ENCODE data around the gene TOMM20.
"Not testable (repeated sequence)": the region's sequence is repeated elsewhere in the genome, so short reads cannot be mapped to it uniquely, and the experiment has no call there.

The TOMM20 gene

DNA sequence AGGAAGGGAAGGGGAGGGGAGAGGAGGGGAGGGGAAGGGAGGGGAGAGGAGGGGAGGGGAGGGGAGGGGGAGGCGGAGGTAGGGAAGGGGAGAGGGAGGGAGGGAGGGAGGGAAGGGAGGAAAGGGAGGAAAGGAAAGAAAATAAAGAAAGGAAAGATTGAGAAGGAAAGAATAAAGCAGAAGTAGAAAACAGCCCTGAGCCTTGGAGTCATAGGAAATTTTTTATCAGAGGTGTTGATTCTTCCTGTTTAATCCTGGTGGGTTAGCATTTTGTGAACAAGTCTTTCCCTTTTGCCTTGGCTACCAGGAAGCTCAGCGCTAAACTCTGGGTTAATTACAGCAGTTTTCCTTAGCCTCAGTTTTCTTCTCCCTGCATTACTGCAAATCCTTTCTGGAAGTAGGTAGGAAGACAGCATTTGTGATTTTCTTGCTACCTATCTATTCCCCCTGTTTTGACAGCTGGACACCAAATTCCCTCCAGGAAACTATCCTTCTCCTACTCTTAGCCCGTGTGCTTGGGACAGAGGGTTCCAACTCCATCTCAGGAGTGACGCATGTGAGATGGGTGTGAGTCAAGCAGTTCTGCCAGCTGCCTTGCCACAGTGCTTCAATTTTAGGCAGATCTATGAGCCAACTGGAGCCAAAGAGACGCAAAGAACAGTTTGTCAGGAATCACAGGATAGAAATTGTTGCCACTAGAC is 26.9 kb downstream of the TOMM20 start:
- DNase-seq = no peak

DNA sequence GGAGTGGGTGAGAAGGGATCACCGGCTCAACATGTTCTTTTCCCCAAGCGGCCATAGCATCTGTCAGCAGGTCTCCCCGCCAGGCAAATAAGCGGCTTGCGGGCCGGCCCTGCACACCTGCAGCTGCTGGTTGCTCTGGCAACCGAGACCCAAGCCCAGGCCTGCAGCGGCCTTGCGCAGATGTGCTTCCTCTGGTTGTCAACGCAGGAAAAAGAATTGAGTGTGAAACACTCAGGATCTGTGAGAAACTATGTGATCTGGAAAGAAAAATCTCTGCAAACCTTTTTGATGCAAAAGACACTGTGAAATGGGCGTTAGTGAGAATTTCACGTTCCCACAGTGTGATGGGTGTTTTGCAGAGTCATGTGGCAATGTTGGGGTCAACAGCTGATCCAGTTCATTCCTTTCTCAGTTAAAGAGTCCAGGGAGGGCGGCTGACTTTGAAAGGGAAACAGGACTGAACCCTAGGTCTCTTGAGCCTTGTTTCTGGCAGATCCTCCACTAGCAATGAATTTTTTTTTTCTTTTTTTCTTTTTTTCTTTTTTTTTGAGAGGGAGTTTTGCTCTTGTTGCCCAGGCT is 28.4 kb downstream of the TOMM20 start:
- DNase-seq = no peak

DNA sequence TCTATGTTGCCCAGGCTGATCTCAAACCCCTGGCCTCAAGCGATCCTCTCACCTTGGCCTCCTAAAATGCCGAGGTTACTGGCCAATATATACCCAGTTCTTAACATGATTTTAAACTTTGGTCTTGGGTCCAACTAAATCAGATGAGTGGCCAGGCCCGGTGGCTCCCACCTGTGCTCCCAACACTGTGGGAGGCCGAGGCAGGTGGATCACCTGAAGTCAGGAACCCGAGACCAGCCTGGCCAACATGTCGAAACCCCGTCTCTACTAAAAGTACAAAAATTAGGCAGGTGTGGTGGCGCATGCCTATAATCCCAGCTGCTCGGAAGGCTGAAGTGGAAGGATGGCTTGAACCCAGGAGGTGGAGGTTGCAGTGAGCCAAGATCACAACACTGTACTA is 29.6 kb downstream of the TOMM20 start:
- DNase-seq = no peak

DNA sequence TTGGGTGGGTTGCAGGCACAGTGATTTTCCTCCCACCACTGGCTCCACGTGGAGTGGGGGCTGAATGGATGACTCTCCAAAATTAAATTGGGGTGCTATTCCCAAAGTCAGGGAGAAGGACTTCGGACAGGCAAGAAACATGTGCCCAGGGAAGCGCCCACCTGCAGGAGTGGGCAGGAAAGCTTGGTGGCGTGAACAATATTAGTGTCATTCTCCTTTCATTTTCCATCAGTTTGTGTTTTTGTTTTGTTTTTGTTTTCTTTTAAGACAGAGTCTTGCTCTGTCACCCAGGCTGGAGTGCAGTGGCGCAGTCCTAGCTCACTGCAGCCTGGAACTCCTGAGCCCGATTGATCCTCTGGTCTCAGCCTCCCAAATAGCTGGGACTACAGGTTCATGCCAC is 30.1 kb downstream of the TOMM20 start:
- no peak for DNase-seq

DNA sequence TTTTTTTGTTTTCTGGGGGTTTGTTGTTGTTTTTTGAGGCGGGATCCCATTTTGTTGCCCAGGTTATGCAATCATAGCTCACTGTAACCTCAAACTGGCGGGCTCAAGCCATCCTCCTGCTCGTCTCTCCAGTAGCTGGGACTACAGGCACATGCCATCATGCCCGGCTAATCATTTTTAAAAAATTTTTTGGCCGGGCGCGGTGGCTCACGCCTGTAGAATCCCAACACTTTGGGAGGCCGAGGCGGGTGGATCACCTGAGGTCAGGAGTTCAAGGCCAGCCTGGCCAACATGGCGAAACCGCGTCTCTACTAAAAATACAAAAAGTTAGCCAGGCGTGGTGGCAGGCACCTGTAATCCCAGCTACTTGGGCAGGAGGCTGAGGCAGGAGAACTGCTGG is 31.1 kb downstream of the TOMM20 start:
- DNase-seq = not testable (repeated sequence)

DNA sequence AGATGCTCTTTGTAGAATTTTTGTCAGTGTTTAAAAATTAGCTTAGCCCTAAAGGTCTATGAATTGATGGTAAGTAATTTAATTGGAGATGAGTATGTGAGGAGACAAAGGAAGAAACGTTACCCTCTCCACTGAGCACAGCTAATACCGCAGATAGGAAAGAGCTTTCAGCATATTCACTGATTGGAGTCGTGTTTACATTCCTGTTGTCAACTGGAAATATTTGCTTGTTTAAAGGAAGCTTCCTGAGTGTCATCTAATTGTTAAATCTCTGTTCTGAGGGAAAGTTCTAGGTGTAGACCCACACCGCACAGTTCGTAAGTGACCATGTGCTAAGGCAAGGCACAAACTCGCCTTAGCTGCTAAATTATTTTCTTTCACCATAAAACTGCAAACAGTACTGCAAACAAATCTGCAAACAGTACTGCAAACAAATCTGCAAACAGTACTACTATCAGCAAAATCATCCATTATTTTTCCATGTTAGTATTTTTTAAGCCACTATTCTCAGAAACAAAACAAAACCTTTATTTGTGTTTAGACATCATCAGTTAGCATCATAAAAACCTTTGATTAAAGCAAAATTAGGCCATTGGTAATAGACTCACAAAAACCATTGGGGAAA is 32.6 kb downstream of the TOMM20 start:
- DNase-seq = no peak

DNA sequence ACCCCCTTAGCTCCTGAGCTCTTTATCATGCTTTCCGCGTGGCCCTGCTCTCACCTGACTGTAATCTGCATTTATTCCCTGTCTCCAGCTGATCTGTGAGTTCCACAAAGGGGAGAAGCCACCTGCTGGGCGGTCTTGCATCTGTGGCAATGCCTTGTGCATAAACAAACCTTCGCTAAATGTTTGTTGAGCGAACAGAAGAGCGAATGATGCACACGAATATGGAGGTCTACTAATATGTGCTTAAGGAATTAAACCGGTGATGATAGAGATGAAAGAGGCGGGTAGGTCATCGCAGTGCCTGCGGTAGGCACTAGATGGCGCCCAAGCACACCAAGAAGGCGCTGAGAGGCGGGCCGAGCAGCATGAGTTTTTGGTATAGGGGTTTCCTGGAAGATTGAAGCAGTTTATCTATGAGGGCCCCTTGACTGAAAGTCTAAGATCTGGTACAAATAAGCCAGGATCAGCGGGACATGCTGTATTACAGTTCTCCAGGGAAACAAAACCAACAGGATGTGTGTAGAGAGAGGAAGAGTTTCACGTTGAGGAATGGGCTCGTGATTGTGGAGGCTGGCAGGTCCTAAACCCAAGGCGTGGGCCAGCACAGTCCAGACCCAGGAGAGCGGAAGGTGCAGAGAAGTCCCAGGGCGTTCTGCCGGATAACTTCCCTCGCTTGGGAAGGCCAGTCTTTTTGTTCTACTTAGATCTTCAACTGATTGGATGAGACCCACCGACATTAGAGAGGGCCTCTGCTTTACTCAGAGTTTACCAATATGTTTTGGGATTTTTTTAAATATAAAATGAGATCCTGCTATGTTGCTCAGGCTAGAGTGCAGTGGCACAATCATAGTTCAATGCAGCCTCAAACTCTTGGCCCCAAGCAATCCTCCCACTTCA is 34.7 kb downstream of the TOMM20 start:
- DNase-seq = peak; percentile 50 to 80 (median 72)

DNA sequence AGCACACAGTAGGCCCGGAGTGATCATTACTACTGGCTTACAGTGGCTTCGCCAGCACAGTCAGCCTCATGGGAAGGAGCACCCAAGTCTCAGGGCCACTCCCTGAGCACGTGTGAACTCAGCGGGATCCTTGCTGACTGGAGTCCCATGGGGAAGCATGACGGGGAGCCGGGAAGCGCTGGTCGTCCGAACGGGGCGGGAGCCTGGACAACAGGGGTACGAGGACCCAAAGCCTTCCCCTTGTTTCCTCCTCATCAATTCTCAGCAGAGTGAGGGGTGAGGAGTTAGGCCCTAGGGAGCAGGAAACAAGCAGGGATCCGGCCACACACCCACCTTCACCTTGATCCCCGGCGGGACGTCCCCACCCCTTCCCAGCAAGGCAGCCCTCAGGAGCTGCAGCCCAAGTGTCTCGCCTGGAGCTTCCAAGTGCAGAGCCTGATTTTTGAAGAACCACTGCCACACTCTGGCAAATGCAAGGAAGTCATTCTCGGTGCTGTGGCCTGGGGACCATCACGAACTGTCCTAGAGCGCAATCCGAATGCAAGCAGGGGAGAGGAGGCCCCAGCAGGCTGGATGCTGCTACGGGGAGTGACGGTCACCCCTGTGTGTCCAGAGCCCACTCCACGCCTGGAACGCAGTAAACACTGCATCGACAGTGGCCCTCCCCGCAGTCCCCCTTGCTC is 35.5 kb downstream of the TOMM20 start:
- peak in 1 of 5 experiments; percentile 26 for DNase-seq

DNA sequence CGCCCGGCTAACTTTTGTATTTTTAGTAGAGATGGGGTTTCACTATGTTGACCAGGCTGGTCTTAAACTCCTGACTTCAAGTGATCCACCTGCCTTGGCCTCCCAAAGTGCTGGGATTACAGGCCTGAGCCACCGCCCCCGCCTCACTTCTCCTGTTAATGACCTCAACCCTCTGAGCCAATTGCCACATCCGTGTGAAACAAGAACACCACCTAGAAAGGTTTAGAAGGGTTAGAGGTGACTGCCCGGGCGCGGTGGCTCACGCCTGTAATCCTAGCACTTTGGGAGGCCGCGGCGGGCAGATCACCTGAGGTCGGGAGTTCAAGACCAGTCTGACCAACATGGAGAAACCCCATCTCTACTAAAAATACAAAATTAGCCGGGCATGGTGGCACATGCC is 36.2 kb downstream of the TOMM20 start:
- DNase-seq = not testable (repeated sequence)

DNA sequence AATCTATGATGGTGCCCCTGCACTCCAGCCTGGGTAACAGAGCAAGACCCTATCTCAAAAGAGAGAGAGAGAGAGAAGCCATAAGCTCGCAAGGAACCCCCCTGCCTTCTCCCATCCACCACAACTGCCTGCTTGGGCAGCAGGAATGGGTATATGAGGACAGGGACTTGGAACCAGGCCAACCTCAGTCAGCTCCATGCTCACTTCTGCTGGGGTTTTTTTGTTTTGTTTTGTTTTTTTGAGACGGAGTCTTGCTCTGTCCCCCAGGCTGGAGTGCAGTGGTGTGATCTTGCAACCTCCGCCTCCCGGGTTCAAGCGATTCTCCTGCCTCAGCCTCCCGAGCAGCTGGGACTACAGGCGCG is 36.6 kb downstream of the TOMM20 start:
- DNase-seq = not testable (repeated sequence)

DNA sequence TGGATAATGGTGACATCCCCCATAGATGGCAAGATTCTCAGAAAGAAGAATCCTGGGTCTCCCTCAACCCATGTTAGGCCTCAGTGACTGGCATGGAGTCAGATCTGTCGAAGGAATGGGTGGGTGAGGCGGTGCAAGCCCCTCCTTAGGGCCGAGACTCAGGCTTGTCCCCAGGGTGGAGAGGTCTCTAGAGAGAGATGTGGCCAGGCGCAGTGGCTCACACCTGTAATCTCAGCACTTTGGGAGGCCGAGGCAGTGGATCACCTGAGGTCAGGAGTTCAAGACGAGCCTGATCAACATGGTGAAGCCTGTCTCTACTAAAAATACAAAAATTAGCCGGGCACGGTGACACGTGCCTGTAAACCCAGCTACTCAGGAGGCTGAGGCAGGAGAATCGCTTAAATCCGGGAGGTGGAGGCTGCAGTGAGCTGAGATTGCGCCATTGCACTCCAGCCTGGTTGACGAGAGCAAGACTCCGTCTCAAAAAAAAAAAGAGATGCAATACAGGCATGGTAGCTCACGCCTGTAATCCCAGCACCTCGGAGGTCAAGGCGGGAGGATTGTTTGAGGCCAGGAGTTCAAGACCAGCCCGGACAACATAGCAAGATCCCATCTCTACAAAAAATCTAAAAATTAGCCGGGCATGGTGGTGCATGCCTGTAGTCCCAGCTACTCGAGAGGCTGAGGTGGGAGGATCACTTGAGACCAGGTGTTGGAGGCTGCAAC is 37.2 kb downstream of the TOMM20 start:
- not testable (repeated sequence) for DNase-seq

DNA sequence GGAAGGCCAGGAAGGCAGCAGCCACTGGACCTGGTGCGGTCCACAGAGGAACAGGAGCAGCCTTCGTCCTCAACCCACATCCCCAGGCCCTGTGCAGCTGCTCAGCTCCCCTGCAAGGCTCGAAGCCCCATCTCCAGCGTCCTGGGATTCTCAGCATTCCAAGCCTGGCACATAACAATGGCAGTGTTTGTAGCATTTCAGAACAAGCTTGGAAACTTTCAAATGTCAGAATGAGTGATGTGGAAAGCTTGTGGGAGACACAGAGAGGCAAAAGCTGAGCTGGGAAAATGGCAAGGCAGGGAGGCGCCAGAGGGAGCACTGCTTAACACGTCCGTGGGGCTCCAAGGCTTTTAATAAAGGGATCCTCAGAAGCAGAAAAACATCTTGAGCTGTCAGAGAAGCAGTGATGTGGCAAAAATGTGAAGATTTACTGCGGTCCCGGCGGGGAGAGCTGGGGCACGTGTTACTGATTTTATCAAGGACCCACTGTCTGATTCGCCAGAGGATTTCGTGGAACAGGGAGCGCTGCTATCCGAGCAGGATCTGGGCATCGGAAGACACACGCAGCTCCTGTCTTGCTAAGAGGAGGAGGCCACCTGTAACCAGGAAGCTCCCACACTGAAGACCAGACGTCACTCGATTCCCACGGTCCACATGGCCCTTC is 38.1 kb downstream of the TOMM20 start:
- DNase-seq = no peak

DNA sequence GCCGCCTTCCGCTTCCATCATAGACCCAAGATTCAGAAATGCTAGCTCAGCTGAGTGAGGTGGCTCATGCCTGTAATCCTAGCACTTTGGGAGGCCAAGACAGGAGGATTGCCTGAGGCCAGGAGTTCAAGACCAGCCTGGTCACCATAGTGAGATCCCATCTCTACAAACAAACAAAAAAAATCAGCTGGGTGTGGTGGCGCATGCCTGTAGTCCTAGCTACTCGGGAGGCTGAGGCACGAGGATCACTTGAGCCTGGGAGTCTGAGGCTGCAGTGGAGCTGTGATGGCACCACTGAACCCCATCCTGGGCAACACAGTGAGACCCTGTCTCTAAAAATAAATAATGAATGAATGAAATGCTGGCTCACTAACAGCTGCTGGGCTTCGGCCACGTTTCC is 39.7 kb downstream of the TOMM20 start:
- no peak for DNase-seq

DNA sequence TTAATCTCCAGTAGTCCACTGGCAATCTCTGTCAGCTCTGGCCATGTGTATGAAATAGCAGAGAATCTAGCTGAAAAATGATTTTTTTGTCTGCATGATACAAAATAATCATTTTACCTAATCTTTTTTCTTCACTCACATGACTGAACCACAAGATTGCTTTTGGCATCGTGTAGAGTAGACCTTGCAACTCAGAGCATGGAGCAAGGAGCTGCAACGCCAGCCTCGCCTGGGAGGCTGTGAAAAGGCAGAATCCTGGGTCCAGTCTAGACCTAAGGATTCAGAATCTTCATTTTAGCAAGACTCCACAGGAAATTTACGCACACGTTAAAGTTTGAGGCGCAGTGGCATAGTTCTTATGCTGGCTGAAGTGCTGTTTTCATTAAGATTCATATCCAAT is 40.2 kb downstream of the TOMM20 start:
- DNase-seq = peak in 1 of 5 experiments; percentile 41

DNA sequence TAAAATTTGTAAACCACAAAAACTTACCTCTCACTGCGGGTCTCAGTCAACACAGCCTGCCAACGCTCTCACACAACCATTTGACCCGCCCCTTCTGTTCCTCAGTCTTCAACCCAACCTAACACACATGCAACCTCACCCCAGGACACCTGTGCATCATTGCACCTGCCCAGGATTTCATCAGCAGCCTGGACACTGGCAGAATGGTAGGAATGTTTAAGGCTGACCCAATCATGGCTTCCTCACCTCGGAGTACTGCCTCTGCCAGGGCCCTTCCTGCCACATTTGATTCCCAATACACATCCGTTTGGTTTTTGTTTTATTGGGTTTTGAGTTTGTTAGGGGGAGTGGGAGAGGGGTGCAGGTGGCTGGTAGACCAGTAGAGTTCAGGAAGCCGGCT is 40.7 kb downstream of the TOMM20 start:
- no peak for DNase-seq

DNA sequence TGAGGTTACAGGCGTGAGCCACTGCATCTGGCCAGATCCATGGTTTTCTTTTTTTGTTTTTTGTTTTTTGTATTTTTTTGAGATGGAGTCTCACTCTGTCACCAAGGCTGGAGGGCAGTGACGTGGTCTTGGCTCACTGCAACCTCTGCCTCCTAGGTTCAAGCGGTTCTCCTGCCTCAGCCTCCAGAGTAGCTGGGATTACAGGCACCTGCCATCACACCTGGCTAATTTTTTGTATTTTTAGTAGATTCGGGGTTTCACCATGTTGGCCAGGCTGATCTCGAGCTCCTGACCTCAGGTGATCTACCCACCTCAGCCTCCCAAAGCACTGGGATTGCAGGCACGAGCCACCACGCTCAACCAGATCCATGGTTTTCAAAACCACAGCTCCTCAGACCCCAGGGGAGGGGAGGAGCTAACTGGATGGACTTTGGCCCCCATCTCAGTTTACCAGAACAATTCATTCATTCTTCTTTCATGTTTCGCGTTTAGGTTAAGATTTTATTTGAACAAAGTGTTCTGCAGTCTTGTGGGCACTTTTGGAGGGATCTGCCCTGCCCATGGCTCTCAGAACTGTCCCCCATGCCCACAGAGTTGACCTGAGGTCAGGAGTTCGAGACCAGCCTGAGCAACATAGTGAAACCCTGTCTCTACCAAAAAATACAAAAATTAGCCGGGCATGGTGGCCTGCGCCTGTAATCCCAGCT is 43.1 kb downstream of the TOMM20 start:
- DNase-seq = not testable (repeated sequence)

DNA sequence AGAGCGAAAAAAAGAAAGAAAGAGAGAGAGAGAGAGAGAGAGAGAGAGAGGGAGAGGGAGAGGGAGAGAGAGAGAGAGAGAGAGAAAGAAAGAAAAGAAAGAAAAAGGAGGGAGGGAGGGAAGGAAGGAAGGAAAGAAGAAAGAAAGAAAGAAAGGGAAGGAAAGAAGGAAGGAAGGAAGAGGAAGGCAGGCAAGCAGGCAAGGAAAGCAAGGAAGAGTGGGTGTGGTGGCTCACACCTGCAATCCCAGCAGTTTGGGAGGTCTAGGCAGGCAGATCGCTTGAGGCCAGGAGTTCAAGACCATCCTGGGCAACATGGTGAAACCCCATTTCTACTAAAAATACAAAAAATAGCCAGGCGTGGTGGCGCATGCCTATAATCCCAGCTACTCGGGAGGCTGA is 47.8 kb downstream of the TOMM20 start:
- DNase-seq = not testable (repeated sequence)

DNA sequence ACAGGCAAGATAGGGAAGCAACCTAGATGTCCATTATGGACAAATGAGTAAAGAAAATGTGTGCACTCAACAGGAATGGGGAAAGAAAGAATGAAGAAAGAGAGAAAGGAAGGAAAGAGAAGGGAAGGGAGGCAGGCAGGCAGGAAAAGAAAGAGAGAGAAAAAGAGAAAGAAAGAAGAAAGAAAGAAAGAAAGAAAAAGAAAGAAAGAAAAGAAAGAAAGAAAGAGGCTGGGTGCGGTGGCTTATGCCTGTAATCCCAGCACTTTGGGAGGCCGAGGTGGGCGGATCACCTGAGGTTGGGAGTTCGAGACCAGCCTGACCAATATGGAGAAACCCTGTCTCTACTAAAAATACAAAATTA is 48.4 kb downstream of the TOMM20 start:
- DNase-seq = not testable (repeated sequence)

DNA sequence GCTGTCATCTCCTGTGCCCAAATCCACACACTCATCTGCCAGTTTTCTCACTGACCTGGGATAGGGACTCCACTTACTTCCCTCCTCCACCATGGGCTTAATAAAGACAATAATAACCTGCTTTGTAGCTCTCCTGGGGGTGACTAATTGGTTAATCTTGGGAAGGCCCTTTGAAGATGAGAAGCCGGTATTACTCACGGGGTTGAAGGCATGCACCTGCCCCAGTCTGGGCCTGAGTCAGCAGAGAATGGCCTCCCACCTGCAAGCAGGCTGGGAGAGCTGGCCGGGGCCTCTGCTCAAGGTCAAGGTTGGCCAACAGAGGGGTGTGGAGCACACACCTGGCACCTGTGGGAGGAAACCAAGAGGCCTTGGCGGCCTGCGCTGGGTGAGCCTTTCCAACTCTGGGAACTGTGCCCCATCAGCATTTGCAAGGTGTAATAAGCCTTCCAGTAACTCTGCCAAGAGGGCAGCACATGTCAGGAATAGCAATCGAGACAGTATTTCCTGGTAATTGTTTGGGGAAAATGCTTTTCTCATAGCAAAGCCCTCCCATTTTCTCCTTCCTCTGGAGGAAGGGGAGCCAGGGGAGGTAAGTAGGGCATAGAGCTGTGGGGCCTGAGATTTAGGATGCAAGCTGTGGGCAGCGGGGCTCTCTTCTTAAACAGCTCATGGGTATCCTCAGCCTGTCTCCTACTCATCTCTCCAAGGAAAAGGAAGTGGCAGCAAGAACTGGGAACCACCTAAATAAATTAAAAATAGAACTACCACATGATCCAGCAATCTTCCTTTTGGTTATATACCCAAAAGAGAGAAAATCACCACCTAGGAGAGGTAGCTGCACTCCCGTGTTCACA is 49.0 kb downstream of the TOMM20 start:
- DNase-seq = no peak
